K562 (cell line): ENCODE data around the gene SPINT1. TPM values are rescaled to one million over a fixed set of nuclear protein-coding genes. Genes with fewer than 3 reads are reported as not detected.

Experiments
- ATAC-seq: fragments of 200-7000 bp; cut with Tn5 transposase; 3 replicates; pipeline ENCODE4 v1.9.1; 2020; ENCODE audit warnings: moderate library complexity
- BruUV-seq: library from RNA; stranded (reverse); fragments of 400-500 nt; replicated peaks from 2 replicates; lab custom pipeline; 2021; lab: Mats Ljungman, UMichigan
- CTCF ChIA-PET: fragments of 300-600 bp; formaldehyde crosslinking; extraction: SDS; loops from one replicate; lab custom pipeline; 2021; ENCODE audit warnings: low intra/inter-chr PET ratio; lab: Yijun Ruan, JAX
- POLR2A ChIA-PET: fragments of 300-600, 350-650 bp; sonication (Branson Sonifier 250); formaldehyde crosslinking; extraction: SDS; loops from one replicate; lab custom pipeline; 2021; ENCODE audit warnings: antibody characterized with exemption, inconsistent platforms; lab: Yijun Ruan, JAX
- DNase-seq, 4 experiments: peaks; one replicate each; pipeline versions ENCODE4 v3.0.0 to v3.0.0-alpha.2; 2011 to 2018; ENCODE audit warnings: low spot score in 3 of 4, mixed read lengths in 3 of 4; ENCODE audit errors: extremely low read depth in 1 of 4
- FAIRE-seq: peaks from 2 replicates; lab custom pipeline; 2011; peaks lifted over from hg19 to GRCh38; lab: Jason Lieb, UNC
- H2AFZ ChIP-seq: 2 replicates; pipeline ENCODE4 v1.6.0; 2011; ENCODE audit warnings: low read depth, low read length, control low read depth, inconsistent platforms
- H3K27ac ChIP-seq: fragments of 200-600 bp; 3 replicates; pipeline ENCODE4 v1.8.0; 2011; ENCODE audit warnings: low read depth, mild to moderate bottlenecking, control low read depth, inconsistent platforms, low read length, moderate library complexity, mixed read lengths; ENCODE audit errors: extremely low read depth
- H3K27me3 ChIP-seq, 2 experiments: fragments of 300-600 bp in 1 of 2; 2 replicates in 1 of 2; 3 replicates in 1 of 2; pipeline versions ENCODE4 v1.6.0 to v1.8.0; 2011; ENCODE audit warnings: inconsistent platforms in 2 of 2, low read length in 2 of 2, mild to moderate bottlenecking in 1 of 2, mixed read lengths in 1 of 2, moderate library complexity in 1 of 2; ENCODE audit not compliant: control insufficient read depth in 2 of 2, insufficient read depth in 2 of 2
- H3K36me3 ChIP-seq: fragments of 300-600 bp; 3 replicates; pipeline ENCODE4 v1.8.0; 2011; ENCODE audit warnings: mild to moderate bottlenecking, low read length, inconsistent platforms; ENCODE audit not compliant: control insufficient read depth, insufficient read depth
- H3K4me1 ChIP-seq, 2 experiments: fragments of 200-600 bp in 1 of 2; replicated peaks in 1 of 2; 2 replicates in 1 of 2; 3 replicates in 1 of 2; pipeline versions ENCODE4 v1.5.1 to v1.8.0; 2011; ENCODE audit warnings: inconsistent platforms in 2 of 2, low read length in 2 of 2, mild to moderate bottlenecking in 1 of 2, mixed read lengths in 1 of 2, moderate library complexity in 1 of 2; ENCODE audit not compliant: control insufficient read depth in 2 of 2, insufficient read depth in 2 of 2
- H3K4me2 ChIP-seq: 2 replicates; pipeline ENCODE4 v1.6.1; 2011; ENCODE audit warnings: low read length, control low read depth, inconsistent platforms, mixed read lengths; ENCODE audit not compliant: insufficient read depth
- H3K4me3 ChIP-seq: fragments of 200-600 bp; sonication (generic), shearing (Covaris generic); 2 replicates; pipeline ENCODE4 v1.5.1; 2016; ENCODE audit warnings: control low read depth, inconsistent platforms
- H3K79me2 ChIP-seq: fragments of 200-600 bp; 3 replicates; pipeline ENCODE4 v1.8.0; 2011; ENCODE audit warnings: low read length, inconsistent platforms; ENCODE audit not compliant: control insufficient read depth, insufficient read depth
- H3K9ac ChIP-seq, 2 experiments: 2 replicates each; pipeline versions ENCODE4 v1.6.0 to v1.6.1; 2011; ENCODE audit warnings: low read depth in 2 of 2, low read length in 2 of 2, control low read depth in 1 of 2, inconsistent platforms in 1 of 2, mild to moderate bottlenecking in 1 of 2, mixed read lengths in 1 of 2; ENCODE audit not compliant: insufficient read depth in 1 of 2
- H3K9me1 ChIP-seq: one replicate; pipeline ENCODE4 v1.6.0; 2011; ENCODE audit warnings: inconsistent platforms, mild to moderate bottlenecking, low read length, moderate library complexity; ENCODE audit not compliant: control insufficient read depth, insufficient read depth
- H3K9me3 ChIP-seq: replicated peaks from 2 replicates; pipeline ENCODE4 v1.5.1; 2011; ENCODE audit warnings: low read depth, low read length, inconsistent platforms; ENCODE audit not compliant: control insufficient read depth, insufficient read depth
- H4K20me1 ChIP-seq: replicated peaks from 2 replicates; pipeline ENCODE4 v1.6.1; 2011; ENCODE audit warnings: low read length, inconsistent platforms, mixed read lengths; ENCODE audit not compliant: control insufficient read depth, insufficient read depth
- MEIS2 ChIP-seq: fragments of 450-650 bp; IDR thresholded peaks from 2 replicates; pipeline ENCODE4 v1.6.1; 2014; ENCODE audit warnings: mild to moderate bottlenecking; ENCODE audit not compliant: partially characterized antibody
- RFX5 ChIP-seq: IDR thresholded peaks from 2 replicates; pipeline ENCODE4 v1.6.1; 2011; ENCODE audit warnings: low read depth, mild to moderate bottlenecking, improper control_type of control experiment, low read length
- SIN3B ChIP-seq: fragments of 450-650 bp; IDR thresholded peaks from 2 replicates; pipeline ENCODE4 v1.6.1; 2017; ENCODE audit warnings: low read depth, mild to moderate bottlenecking, moderate library complexity
- USF1 ChIP-seq: sonication (generic); formaldehyde crosslinking; IDR thresholded peaks from 2 replicates; pipeline ENCODE4 v1.9.0; 2022; ENCODE audit warnings: mild to moderate bottlenecking, missing genetic modification reagents
- ZFP30 ChIP-seq: fragments of 250-450 bp; sonication (Bioruptor Pico); IDR thresholded peaks from 2 replicates; pipeline ENCODE4 v1.8.0; 2022; ENCODE audit warnings: moderate library complexity, mild to moderate bottlenecking, inconsistent platforms, borderline replicate concordance
- ZNF609 ChIP-seq: sonication (generic); formaldehyde crosslinking; IDR thresholded peaks from 2 replicates; pipeline ENCODE4 v1.8.1; 2023; ENCODE audit warnings: missing genetic modification reagents, mild to moderate bottlenecking, borderline replicate concordance
- WGBS: fragments of 100-300 bp; shearing (Covaris generic); methylation state at CpG from one replicate; pipeline ENCODE4 v1.1.6; 2016; ENCODE audit warnings: low coverage, mixed read lengths; ENCODE audit not compliant: insufficient coverage; ENCODE audit errors: missing lambda C conversion rate; 5-methylcytosine and 5-hydroxymethylcytosine counted together
- in situ Hi-C: fragments of 300-500 bp; cut with MboI; formaldehyde crosslinking; loops from 4 replicates; pipeline ENCODE4 v1.15.0; 2018; ENCODE audit warnings: inconsistent platforms, mixed read lengths
- intact Hi-C: fragments of 100-400 bp; cut with micrococcal nuclease; formaldehyde crosslinking; loops from 2 replicates; pipeline ENCODE4 v1.14.2; 2022
- polyA plus RNA-seq, 8 experiments: library from polyadenylated mRNA; depleted of rRNA in 4 of 8; stranded (reverse) in 5 of 8; unstranded in 3 of 8; fragments of >200 nt; fragmentation: Nextera tagmentation in 2 of 8; fragmentation: Illumina TruSeq in 1 of 8; extraction: Ambion mirVana in 2 of 8; extraction: Trizol in 1 of 8; gene quantifications; 2 replicates each; pipeline versions ENCODE4 v1.2.1 to v1.2.3, GENCODE V29; 2011 to 2014; ENCODE audit warnings: inconsistent platforms in 1 of 8, missing spikeins in 1 of 8
- total RNA-seq, 7 experiments: library from RNA; depleted of rRNA in 6 of 7; stranded (reverse); fragments of >200 nt in 6 of 7; fragmentation: Illumina TruSeq in 2 of 7; extraction: Trizol in 2 of 7; gene quantifications; 2 replicates each; pipeline versions ENCODE4 v1.2.1 to v1.2.3, GENCODE V29; 2011 to 2021; ENCODE audit warnings: low replicate concordance in 1 of 7
- TF ChIP-seq, protein P1 (sequence below), 2 experiments: fragments of 450-650 bp; IDR thresholded peaks; 2 replicates each; pipeline ENCODE4 v1.6.1; 2018; ENCODE audit warnings: mild to moderate bottlenecking in 2 of 2, low read depth in 1 of 2; ENCODE audit not compliant: partially characterized antibody in 2 of 2
- TF ChIP-seq, protein P2 (sequence below): fragments of 200-800 bp; sonication (Bioruptor generic); IDR thresholded peaks from 2 replicates; pipeline ENCODE4 v1.6.1; 2017; ENCODE audit warnings: missing genetic modification characterization, missing compliant biosample characterization

SPINT1 gene
- total and polyA plus RNA-seq, 9 of the 15 experiments (the other 6 are each of a cell fraction or from before 2014, with no cell fraction given): 0.78 to 4.5 (median 1.5) TPM

DNA sequence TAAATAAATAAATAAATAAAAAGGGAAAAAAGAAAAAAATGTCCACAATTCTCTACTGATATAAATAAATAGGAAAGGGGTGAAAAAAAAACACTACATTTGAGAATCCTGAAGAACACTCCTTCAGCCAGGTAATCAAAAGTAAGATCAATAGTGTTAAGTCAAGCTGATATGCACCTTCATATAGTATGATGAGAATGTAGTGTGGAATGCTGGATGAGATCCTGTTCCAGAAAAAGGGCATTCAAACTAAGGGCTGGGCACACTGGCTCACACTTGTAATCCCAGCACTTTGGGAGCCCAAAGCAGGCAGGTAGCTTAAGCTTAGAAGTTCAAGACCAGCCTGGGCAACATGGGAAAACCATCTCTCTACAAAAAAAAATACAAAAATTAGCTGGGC, 45.3 kb downstream of the SPINT1 start (continued):
- no peak for TF ChIP-seq ZNF609 (CRISPR knock-in tag)

DNA sequence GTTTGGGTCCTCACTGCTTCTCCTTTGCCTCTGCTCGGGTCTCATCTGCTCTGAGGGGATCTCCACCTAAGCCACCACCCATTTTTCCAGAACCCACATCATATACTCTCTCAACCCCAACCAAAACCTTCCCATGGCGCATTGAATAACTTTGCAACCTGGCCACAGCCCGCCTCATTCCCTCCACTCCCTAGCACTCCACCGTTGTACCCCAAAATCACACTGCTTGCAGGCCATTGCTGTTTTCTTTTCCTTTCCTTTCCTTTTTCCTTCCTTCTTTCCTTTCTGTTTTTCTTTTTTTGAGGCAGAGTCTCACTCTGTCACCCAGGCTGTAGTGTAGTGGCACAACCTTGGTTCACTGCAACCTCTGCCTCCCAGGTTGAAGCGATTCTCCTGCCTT, 47.3 kb downstream of the SPINT1 start:
- peaks cover 8 to 16% of the 10 kb centered on the region in 2 experiments; a peak in 4 of 5 replicates for H3K4me1 ChIP-seq
- H3K27ac ChIP-seq: no peak overlapping the region
- H2AFZ ChIP-seq: peak overlapping the region; percentile 53
- H3K27me3 ChIP-seq: no peaks in the 10 kb centered on the region
- CTCF ChIA-PET: interaction anchor here (1.1 to 6.7 kb wide), 3 partner anchors 33 to 109 kb away, joined by 6 to 75 read pairs (median 66); no protein-coding TSS in a partner anchor
- intact Hi-C loops (loop anchor here (5.0 to 10.0 kb wide), 3 partner anchors 186 to 296 kb away; partner anchors contain the start of gene KNL1), in situ Hi-C loops (loop anchor here (5.0 to 10.0 kb wide), 2 partner anchors 34 to 216 kb away; no protein-coding TSS in a partner anchor)
- H3K9ac ChIP-seq: no peak overlapping the region
- H3K79me2 ChIP-seq: peaks cover 17% of the 10 kb centered on the region
- WGBS: 29% methylated on average over 5 of the region's 5 CpGs
- H3K36me3 ChIP-seq: peaks cover 6% of the 10 kb centered on the region; the same call in 2 of the 3 replicates
- DNase-seq (no peak), ATAC-seq (no peak), FAIRE-seq (no peak)
- no peak overlapping the region for H3K4me3 ChIP-seq
- POLR2A ChIA-PET: interaction anchor here (0.8 to 1.4 kb wide), 4 partner anchors 15 to 146 kb away, joined by 3 to 6 read pairs (median 3); no protein-coding TSS in a partner anchor
- no peaks in the 10 kb centered on the region for H4K20me1 ChIP-seq
- H3K9me1 ChIP-seq: no peaks in the 10 kb centered on the region
- no peak overlapping the region for H3K4me2 ChIP-seq
- H3K9me3 ChIP-seq: no peaks in the 10 kb centered on the region
- BruUV-seq: no TSS peak
- TF ChIP-seq MEIS2 (no peak), RFX5 (no peak), SIN3B (no peak), USF1 (CRISPR knock-in tag) (no peak), ZFP30 (CRISPR knock-in tag) (no peak)
- TF ChIP-seq, protein P1, sequence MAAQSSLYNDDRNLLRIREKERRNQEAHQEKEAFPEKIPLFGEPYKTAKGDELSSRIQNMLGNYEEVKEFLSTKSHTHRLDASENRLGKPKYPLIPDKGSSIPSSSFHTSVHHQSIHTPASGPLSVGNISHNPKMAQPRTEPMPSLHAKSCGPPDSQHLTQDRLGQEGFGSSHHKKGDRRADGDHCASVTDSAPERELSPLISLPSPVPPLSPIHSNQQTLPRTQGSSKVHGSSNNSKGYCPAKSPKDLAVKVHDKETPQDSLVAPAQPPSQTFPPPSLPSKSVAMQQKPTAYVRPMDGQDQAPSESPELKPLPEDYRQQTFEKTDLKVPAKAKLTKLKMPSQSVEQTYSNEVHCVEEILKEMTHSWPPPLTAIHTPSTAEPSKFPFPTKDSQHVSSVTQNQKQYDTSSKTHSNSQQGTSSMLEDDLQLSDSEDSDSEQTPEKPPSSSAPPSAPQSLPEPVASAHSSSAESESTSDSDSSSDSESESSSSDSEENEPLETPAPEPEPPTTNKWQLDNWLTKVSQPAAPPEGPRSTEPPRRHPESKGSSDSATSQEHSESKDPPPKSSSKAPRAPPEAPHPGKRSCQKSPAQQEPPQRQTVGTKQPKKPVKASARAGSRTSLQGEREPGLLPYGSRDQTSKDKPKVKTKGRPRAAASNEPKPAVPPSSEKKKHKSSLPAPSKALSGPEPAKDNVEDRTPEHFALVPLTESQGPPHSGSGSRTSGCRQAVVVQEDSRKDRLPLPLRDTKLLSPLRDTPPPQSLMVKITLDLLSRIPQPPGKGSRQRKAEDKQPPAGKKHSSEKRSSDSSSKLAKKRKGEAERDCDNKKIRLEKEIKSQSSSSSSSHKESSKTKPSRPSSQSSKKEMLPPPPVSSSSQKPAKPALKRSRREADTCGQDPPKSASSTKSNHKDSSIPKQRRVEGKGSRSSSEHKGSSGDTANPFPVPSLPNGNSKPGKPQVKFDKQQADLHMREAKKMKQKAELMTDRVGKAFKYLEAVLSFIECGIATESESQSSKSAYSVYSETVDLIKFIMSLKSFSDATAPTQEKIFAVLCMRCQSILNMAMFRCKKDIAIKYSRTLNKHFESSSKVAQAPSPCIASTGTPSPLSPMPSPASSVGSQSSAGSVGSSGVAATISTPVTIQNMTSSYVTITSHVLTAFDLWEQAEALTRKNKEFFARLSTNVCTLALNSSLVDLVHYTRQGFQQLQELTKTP (IDR thresholded peaks at IDR 0.05; ENCODE audit: low read depth in 1 of 2, partially characterized antibody in 2 of 2): no peak
- TF ChIP-seq, protein P2, sequence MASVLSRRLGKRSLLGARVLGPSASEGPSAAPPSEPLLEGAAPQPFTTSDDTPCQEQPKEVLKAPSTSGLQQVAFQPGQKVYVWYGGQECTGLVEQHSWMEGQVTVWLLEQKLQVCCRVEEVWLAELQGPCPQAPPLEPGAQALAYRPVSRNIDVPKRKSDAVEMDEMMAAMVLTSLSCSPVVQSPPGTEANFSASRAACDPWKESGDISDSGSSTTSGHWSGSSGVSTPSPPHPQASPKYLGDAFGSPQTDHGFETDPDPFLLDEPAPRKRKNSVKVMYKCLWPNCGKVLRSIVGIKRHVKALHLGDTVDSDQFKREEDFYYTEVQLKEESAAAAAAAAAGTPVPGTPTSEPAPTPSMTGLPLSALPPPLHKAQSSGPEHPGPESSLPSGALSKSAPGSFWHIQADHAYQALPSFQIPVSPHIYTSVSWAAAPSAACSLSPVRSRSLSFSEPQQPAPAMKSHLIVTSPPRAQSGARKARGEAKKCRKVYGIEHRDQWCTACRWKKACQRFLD (CRISPR knock-in tag): no peak
